CD4-positive, alpha-beta T cell (primary cell): ENCODE results near the gene SLC25A29. TPM values are rescaled to one million over a fixed set of nuclear protein-coding genes. Genes with fewer than 3 reads are reported as not detected.

Experiments used
- ATAC-seq: fragments of 200-7000 bp; cut with Tn5 transposase; one replicate; pipeline ENCODE4 v1.10.0; 2022; ENCODE audit warnings: mild to moderate bottlenecking; ENCODE audit not compliant: poor library complexity
- CTCF ChIA-PET: fragments of 350-600 bp; sonication (Branson Sonifier 250); formaldehyde crosslinking; loops from one replicate; lab custom pipeline; 2021; ENCODE audit warnings: antibody characterized with exemption, inconsistent platforms; lab: Charles Lee
- POLR2A ChIA-PET: fragments of 350-600 bp; sonication (Branson Sonifier 250); formaldehyde crosslinking; loops from one replicate; lab custom pipeline; 2021; ENCODE audit warnings: antibody characterized with exemption, inconsistent platforms; lab: Charles Lee
- DNase-seq, 14 experiments: peaks; one replicate each; pipeline ENCODE4 v3.0.0-alpha.2; 2013 to 2020; ENCODE audit warnings: mixed read lengths in 2 of 14
- H3K27ac ChIP-seq, 2 donors: one replicate each; pipeline versions ENCODE4 v1.5.1 to v1.7.0; 2013; ENCODE audit warnings: low read length in 2 of 2, low read depth in 1 of 2, mild to moderate bottlenecking in 1 of 2
- H3K27me3 ChIP-seq, 2 experiments: 1 replicate in 1 of 2; 2 replicates in 1 of 2; pipeline versions ENCODE4 v1.6.1 to v1.7.0; 2013; ENCODE audit warnings: low read length in 2 of 2, control low read depth in 1 of 2, mild to moderate bottlenecking in 1 of 2, moderate library complexity in 1 of 2; ENCODE audit not compliant: insufficient read depth in 2 of 2, control insufficient read depth in 1 of 2
- H3K36me3 ChIP-seq: one replicate; pipeline ENCODE4 v1.6.1; 2013; ENCODE audit warnings: low read length, control low read depth; ENCODE audit not compliant: insufficient read depth
- H3K4me1 ChIP-seq: one replicate; pipeline ENCODE4 v1.6.1; 2013; ENCODE audit warnings: low read length, control low read depth; ENCODE audit not compliant: insufficient read depth
- H3K4me3 ChIP-seq: one replicate; pipeline ENCODE4 v1.5.1; 2013; ENCODE audit warnings: mild to moderate bottlenecking, low read length, moderate library complexity
- H3K9me3 ChIP-seq, 2 experiments: 1 replicate in 1 of 2; 2 replicates in 1 of 2; pipeline versions ENCODE4 v1.6.1 to v1.7.0; 2013; ENCODE audit warnings: low read length in 2 of 2, mild to moderate bottlenecking in 2 of 2, control low read depth in 1 of 2, moderate library complexity in 1 of 2; ENCODE audit not compliant: control insufficient read depth in 1 of 2, insufficient read depth in 1 of 2
- H3K27ac Mint-ChIP-seq: one replicate; pipeline ENCODE4 v1.8.0; 2020; ENCODE audit warnings: mixed read lengths
- H3K27me3 Mint-ChIP-seq: one replicate; pipeline ENCODE4 v1.8.0; 2021; ENCODE audit warnings: mixed read lengths
- H3K36me3 Mint-ChIP-seq: one replicate; pipeline ENCODE4 v1.8.0; 2021; ENCODE audit warnings: low read depth, mixed read lengths
- H3K4me1 Mint-ChIP-seq: one replicate; pipeline ENCODE4 v1.8.0; 2021; ENCODE audit warnings: low read depth, mixed read lengths
- H3K4me3 Mint-ChIP-seq: one replicate; pipeline ENCODE4 v1.8.0; 2020; ENCODE audit warnings: mild to moderate bottlenecking, mixed read lengths
- H3K9me3 Mint-ChIP-seq: one replicate; pipeline ENCODE4 v1.8.0; 2020; ENCODE audit warnings: mixed read lengths
- CTCF ChIP-seq: fragments of 200-600 bp; IDR thresholded peaks from one replicate; pipeline ENCODE4 v1.8.0; 2022; ENCODE audit warnings: antibody characterized with exemption, mild to moderate bottlenecking
- intact Hi-C, 2 experiments: fragments of 100-400 bp; cut with DNase I in 1 of 2; cut with micrococcal nuclease in 1 of 2; formaldehyde crosslinking; loops; one replicate each; pipeline versions ENCODE4 v1.15.1 to v1.9.0; 2023 to 2025; cut with DNase I, micrococcal nuclease
- total RNA-seq, 174 experiments: library from RNA in 2 of 174; stranded (reverse) in 2 of 174; gene quantifications; one replicate each; pipeline ENCODE4 v1.2.3 and lab custom pipeline; 2021 to 2026

The SLC25A29 gene
- total RNA-seq, 2 experiments from 2014 or later = 2.5 TPM

- peaks cover 16% of the 10 kb centered on the region for H3K36me3 ChIP-seq
- Mint-ChIP-seq H3K27me3 (no peaks in the 10 kb centered on the region), H3K9me3 (no peaks in the 10 kb centered on the region), H3K4me3 (no peak overlapping the region), H3K36me3 (peaks cover 44% of the 10 kb centered on the region), H3K4me1 (no peaks in the 10 kb centered on the region), H3K27ac (no peak overlapping the region)
- no peaks in the 10 kb centered on the region for H3K27me3 ChIP-seq
- ChIA-PET CTCF (no interaction called here), POLR2A (no interaction called here)
- no peak for TF ChIP-seq CTCF
- H3K4me3 ChIP-seq = no peak overlapping the region
- H3K4me1 ChIP-seq = peaks cover 5% of the 10 kb centered on the region
- H3K27ac ChIP-seq = no peak overlapping the region
- intact Hi-C loops = no loop called here
- DNase-seq (peak in 2 of 14 experiments; percentile 5 to 25), ATAC-seq (no peak)
- no peaks in the 10 kb centered on the region for H3K9me3 ChIP-seq
Measured at GRCh38 chr14:100336618-100337530, 30.6 kb upstream of the SLC25A29 start.

- Mint-ChIP-seq H3K27me3 (no peaks in the 10 kb centered on the region), H3K9me3 (no peaks in the 10 kb centered on the region), H3K27ac (no peak overlapping the region), H3K4me3 (no peak overlapping the region), H3K36me3 (peaks cover 27% of the 10 kb centered on the region), H3K4me1 (no peaks in the 10 kb centered on the region)
- Histone ChIP-seq H3K36me3 (peaks cover 9% of the 10 kb centered on the region), H3K4me3 (no peak overlapping the region), H3K9me3 (no peaks in the 10 kb centered on the region), H3K27ac (no peak overlapping the region), H3K4me1 (peaks cover 2% of the 10 kb centered on the region), H3K27me3 (no peaks in the 10 kb centered on the region)
- ATAC-seq = no peak
- ChIA-PET POLR2A (no interaction called here), CTCF (no interaction called here)
- TF ChIP-seq CTCF = no peak
- intact Hi-C loops = no loop called here
- peak in 1 of 14 experiments; percentile 2 for DNase-seq
Measured at GRCh38 chr14:100334904-100335303, 28.7 kb upstream of the SLC25A29 start.

GRCh38 chr14:100333827-100334226 is 27.6 kb upstream of the SLC25A29 start:
- Histone ChIP-seq H3K4me3 (no peak overlapping the region), H3K36me3 (peaks cover 7% of the 10 kb centered on the region), H3K9me3 (no peaks in the 10 kb centered on the region), H3K4me1 (no peaks in the 10 kb centered on the region), H3K27ac (no peak overlapping the region), H3K27me3 (no peaks in the 10 kb centered on the region)
- ChIA-PET POLR2A (no interaction called here), CTCF (no interaction called here)
- no peaks in the 10 kb centered on the region for H3K27me3 Mint-ChIP-seq
- no peak overlapping the region for H3K4me3 Mint-ChIP-seq
- no peak for ATAC-seq
- no peak for TF ChIP-seq CTCF
- peak in 1 of 14 experiments; percentile 4 for DNase-seq
- H3K36me3 Mint-ChIP-seq = peaks cover 21% of the 10 kb centered on the region
- intact Hi-C loops = no loop called here
- no peaks in the 10 kb centered on the region for H3K9me3 Mint-ChIP-seq
- no peak overlapping the region for H3K27ac Mint-ChIP-seq
- H3K4me1 Mint-ChIP-seq = no peaks in the 10 kb centered on the region
